NOMO-1 treated with dmso at 0.1 percent for 144 hours (cell line): Measurements from ENCODE around the gene TBCEL.

ENCODE experiments used
- DNase-seq: peaks from one replicate; lab custom pipeline; 2025; ENCODE audit not compliant: unreplicated experiment; lab: John Stamatoyannopoulos, UW

TBCEL gene

DNA sequence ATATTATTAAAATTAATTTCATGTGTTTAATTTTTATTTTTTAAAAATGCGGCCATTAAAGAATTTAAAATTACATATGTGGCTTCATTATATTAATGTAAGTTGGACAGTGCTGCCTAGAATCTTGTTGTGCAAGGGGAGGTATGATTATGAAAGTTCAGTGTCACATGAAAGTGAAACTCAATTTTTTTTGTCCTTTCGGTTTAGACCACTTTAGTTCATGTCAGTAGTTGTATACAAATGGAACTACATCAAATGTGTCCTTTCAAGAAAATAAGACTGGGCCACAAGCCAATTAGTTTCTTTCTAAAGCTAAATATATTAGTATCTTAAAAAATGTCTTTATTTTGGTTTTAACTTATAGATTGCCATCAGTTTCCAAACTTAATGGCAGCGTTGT is 35.7 kb downstream of the TBCEL start:
- peak; percentile 67 for DNase-seq

DNA sequence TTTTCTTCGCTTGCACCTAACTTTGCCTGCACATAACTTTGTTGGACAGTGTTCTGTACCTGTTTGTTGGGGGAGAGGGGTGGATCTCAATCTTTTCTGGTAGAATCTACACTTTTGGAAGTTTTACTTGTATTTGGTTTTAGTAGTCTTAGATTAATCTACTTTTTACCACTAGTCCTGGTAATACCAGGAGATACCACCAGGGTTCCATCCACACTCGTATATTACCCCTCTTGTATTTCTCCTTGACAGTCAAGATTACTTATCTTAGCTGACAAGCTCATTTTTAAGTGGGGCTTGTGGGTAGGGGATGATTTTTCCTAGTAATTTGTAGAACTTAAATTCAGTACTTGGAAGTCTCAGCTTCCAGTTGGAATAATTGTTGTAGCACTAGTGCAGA is 39.8 kb downstream of the TBCEL start:
- no peak for DNase-seq

DNA sequence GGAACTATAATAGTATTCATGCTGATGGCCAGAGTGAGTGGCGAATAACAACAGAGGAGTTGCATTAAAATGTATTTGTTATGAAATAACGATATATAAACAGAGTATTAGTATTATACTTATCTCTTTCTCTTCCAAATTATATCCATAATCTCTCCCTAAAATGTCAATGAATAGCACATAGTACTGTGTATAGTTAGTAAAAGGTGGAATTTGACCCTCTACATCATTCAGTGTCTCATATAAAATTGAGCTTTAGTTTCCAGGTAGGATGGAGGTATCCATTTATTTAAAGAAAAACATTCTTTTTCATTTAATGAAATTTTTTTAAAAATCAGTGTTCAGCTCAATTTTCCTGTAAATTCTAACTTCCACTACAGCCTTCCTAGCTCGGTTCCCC is 42.7 kb downstream of the TBCEL start:
- DNase-seq, result no peak

DNA sequence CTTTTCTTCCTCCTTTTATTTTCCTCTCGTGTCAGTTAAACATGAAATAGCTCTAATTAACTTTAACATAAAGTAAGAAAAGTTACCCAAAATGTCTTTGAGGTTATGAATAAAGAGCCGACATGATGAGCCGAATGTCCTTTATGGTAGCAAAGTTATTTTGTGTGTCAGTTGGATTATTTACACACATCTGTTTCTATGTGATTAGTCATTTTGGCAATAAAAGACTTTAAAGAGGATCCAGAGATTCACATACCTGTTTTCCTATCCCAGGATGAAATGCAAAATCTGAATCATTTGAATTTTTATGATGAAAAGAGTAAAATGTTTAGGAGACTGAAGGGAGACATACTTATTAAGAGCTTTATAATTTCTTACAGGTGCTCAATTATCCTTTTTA is 43.1 kb downstream of the TBCEL start:
- DNase-seq, result no peak

DNA sequence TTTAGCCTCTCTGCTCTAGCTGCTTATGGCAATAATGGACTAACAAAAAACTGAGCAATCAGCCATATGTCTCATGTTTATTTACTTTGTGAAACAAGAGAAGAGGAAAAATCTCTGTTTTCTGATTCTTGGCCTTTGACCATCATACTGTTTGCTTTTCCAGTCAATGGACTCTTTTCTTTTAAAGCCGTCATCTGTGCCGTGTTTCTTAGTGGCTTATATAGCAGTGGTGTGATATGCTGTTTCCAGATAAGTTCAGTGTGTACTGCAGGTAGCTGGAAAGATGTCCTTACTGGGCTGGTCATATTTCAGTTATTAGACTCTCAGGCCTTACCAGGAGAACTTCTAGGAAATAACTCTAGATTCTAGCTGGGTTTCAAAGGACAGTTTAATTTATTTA is 43.6 kb downstream of the TBCEL start:
- no peak for DNase-seq

DNA sequence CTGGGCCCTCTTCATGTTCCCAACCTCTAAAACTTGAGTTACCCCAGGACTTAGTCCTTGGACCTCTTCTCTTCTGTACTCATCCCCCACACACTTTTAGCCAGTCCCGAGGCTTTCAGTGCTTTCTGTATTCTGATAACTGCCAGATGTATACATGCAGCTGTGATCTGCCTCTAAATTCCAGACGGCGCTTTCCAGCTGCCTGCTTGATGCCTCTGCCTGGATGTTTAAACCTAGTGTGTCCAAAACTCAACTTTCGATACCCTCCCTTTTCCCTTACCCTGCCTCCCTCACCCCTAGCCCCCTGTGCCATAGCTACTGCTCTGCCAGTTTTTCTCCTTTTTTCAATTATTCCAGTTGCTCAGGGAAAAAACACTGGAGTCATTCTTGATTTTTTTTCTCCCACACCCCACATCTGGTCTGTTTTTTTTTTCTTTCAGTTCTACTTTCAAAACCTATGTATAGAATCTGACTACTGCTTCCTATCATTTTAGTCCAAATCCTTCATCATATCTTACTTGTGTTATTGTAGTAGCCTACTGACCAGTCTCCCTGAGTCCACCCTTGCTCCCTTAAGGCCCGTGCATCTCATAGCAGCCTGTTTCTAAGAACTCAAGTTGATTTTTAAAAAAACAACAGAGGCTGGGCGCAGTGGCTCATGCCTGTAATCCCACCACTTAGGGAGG is 44.2 kb downstream of the TBCEL start:
- DNase-seq, result no peak

DNA sequence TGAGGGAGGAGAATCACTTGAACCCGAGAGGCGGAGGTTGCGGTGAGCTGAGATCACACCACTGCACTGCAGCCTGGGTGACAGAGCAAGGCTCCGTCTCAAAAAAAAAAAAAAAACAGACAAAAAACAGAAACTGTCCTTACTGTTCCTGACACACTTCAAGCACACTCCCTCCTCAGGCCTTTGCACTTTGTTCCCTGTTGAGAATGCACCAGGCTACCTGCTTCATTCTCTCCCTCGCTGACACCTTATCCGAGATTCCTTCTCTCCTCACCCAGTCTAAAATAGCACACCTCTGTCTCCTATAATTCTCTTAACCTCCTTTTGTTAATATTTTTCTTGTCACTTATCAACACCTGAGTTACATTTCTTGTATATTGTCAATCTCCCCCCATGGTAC is 44.9 kb downstream of the TBCEL start:
- DNase-seq, result no peak

DNA sequence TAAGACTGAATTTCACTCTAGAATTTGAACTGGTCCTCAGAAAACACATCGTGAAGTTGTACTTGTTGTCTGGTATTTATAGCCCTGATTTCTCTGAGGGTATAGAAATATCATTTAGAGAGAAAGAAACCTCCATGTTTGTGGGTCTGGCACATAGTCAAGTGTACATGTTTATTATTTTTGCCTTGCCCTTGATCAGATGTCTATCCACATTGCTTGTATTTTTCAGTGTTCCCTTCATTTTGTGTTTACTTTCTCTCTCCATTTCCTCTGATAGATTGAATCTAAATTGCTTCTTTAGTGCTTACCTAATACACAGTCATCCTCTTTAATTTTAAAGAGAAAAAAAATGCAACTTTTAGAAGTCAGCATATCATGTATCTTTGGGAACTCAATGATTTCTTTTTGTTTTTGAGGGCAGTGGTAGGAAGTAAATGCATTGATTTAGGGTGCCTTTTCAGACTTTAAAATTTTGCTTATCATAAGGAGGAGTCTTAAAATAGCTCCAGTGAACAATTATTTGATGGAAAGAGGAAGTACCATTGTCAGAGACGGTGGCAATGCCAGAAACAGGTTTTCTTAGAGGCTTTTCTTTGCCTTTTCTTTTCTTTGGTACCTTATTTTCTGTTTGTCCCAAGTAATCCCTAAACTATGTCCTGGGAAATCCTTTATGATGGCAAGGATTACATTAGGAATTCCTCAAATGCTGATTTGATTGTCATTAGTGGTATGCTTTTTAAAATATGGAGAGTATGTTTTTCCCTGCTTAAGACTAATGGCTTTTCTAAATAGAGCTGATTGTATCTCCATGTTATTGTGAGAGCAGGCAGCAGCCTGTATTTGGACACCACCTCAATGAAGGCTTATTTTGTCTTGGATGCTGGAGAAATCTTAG is 47.3 kb downstream of the TBCEL start:
- DNase-seq, result peak; percentile 4

DNA sequence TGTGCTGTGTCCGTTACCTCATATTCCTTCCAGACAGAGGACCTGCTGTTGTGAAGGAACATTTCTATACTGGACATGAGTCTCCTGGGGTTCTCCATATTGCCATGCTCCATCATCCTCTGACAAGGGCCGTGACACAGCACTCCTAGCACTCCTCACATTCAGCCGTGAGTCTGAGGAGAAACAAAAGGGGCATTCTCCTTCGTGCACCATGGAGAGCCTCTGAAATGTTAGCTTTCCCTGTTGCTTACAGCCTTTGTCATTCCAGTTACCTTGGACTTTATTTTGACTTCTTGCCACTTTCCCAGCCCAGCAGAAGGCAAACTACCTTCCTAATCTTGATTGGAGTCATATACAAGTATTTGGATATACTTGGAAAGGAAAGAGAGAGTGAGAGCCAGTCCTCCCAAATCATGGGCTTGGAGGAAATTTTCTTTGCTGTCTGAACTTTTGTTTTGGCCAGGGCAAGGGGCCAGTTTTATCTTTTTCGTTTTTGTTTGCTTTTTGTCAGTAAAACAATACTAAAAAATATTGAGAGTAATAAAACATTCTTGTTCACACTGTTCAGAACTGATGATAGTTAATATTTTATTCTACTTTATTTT is 48.0 kb downstream of the TBCEL start:
- no peak for DNase-seq

DNA sequence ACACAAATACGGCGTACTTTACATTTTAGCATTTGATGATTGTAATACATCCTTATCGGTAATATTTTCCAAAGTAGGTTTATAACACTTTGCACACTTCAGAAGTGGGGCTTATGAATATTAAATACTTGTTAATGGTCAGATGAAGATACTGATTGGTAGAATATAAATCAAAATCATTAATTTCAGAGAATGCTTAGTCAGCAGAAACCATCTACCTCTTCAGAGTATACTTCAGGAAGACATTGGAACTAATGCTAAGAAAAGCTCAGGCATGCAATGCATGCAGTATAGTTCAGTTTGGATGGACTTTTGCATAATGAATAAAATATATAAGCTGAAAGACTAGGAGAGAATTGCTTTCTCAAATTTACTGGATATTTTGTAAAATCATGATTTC is 57.4 kb downstream of the TBCEL start:
- no peak for DNase-seq

DNA sequence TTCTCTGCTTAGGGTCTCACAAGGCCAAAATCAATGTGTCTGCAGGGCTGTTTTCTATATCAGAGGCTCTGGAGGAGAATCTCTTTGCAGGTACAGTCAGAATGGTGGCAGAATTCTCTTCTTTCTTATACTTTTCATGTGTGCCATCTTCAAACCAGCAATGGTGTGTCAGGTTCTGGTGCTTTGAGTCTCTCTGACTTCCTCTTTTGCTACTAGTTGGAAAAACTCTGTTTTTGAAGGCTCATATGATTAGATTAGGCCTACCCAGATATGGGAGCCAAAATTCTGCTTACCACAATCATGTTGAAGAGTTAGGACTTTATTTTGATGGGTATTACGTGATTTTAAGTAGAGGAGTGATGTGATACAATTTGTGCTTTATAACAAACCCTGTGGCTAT is 58.3 kb downstream of the TBCEL start:
- no peak for DNase-seq

DNA sequence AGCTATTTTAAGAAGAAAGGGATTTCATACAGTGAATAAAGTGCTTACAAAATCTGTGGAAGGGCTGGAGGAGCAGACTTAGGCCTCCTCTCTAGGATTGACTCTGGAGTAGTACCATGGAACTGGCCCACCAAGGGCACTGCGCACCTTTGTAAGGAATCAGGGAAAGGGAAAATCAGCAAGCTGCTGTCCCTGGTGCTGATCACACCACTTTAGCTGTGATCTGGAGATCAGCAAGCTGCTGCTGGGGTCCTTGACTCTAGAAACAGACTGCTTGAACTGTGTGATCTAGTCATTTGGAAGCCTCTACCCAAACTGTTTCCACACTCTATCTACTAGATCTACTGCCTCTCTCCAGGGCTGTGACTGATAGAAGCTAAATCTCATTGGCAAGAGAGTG is 58.8 kb downstream of the TBCEL start:
- DNase-seq, result no peak

DNA sequence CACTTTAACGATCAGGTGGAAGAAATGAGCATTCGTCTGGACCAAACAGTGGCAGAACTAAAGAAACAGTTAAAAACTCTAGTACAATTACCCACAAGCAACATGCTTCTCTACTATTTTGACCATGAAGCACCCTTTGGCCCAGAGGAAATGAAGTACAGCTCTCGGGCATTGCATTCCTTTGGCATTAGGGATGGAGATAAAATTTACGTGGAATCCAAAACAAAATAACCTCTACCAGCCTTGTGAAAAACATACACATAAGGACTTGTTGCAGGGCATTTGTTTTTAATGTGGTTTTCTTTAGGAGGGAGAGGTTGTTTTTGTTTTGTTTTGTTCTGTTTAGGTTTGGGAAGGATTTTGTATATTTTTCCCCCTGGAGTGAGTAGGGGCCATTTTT is 63.0 kb downstream of the TBCEL start:
- DNase-seq, result no peak

DNA sequence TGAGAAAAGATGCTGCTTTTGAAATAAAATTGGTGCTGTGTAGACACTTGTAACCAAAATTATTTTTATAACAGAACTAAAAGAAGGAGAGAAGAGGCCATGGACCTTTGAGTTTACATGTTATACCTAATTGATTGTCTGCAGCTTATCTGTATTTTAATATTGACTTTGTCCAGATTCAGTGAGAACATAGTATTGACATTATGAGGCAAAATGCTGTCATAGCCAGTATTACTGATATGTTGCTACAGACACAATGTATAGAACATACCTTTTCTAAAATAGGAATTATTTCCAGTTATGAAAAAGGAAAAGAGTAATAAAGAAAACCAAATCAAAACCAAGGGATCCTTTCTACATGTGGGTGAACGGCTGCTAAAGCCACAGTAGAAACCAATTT is 65.7 kb downstream of the TBCEL start:
- no peak for DNase-seq

DNA sequence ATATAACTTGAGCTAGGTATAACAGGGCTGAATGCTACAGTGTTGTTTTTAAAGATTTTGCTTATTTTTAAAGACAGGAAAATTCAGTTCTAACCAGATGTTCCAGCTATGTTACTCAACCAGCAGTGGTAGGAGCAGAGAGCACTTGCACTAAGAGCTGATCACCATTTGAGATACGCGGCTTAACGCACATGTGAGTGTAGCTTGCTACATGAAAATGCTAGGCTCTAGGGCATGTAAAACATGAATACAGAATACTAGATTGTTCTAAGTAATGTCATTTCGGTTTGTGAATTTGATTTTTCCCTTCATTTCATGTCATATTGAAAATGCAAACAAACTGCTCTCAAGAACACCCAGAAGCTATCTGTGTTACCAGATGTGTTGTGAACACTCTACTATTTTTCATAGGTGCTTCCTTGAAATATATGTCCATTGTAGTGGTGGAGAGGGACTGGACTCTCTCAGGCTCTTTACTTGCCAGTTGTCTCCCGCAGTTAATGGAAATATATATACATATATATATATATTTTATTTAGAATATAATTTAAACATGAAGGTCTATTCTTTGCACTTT is 66.3 kb downstream of the TBCEL start:
- no peak for DNase-seq

DNA sequence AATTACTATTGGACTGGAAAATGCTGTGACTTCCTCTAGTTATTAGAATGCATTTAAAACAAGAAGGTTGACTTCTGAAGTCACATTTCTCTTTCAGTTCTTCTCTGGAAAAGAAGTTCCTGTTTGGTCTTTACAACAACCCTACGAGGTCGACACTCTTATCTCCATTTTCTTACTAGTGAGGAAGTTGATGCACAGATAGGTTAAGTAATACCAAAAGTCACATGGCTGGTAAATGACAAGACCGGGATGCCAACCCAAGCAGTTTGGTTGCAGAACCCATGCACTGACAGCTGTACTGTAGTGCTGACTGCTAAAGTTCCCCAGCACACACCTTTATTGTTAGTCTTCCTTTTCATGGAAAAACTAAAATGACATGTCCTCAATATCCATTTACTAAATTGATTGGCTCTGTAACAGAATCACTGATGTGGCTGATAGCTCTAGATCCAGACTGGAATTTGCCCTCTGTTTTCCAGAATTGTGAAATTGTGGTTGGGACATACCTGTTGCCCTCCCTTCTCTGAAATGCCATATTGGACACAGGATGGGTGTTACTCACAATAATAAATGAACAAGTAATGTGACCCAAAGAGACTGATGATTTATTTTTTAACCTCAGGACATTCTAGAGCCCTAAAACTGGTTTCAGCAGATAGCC is 67.7 kb downstream of the TBCEL start:
- peak; percentile 80 for DNase-seq

DNA sequence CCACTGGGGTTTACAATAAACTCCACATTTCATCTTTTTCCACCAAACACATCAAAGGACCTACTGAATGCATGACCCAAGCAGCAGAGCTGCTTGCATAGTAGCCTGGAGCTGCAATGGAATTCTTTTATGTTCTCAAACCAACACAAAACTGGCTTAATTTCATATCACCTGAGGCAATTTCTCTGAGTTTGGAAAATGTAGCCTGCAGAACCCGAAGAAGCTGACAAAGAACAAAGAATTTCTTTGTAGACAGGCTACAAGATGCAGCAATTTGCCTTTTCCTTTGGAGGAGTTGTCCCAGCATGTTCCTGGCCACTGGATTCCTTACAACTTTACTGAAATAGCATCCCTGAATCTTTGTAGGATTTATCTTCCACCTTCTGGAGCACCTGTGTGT is 71.7 kb downstream of the TBCEL start:
- no peak for DNase-seq

DNA sequence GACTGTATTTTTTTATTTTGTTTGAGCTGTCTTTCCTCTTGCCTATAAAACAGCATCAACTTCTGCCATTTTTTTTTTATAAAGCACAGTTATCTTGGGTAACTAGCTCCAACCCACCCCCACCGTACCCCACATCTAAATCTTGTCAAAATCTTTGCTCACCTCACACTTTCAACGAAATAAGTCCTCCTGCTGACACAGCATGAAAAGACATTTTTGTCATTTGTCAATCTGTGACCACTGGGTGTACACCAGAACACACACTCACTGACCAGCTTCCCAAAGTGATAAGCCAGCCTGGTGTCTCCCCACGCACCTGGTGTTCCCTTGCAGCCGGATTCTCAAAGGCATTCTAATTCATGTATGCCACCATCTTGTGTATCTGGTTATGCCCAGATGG is 75.5 kb downstream of the TBCEL start:
- no peak for DNase-seq

DNA sequence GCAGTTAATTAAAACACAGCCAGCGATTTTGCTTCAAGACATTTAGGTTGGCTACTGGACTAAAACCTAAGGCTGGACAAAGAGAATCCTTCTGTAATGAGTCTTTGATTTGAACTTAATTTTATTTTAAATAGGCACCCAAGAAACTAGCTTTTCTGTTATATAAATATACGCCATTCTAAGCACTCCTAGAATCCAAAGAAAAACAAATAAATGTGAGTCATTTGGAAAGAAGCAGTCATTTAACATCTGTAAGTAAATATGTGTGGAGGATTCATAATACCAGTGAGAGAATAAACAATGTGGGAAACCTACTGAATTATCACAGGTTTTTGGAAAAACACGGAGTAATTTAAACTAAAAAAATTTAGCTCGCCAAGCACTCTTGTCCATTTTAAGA is 76.0 kb downstream of the TBCEL start:
- DNase-seq, result no peak

DNA sequence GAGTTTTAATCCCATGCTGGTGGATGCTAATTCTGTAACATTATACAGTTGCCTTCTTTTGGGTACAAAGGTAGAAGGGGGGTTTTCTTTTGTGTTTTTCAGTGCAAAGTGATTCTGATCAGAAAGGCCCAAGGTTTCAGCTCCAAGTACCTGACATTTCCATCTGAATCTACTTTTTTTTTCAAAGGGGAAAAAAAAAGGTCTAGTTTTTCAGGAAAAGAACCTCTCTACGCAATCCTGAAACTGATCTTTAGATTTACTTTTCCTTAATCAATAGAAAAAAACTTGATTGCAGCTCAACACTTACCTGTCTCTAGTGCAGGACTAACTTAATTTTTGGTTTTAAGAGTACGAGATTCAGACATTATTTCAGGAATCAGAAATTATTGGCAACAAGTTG is 77.0 kb downstream of the TBCEL start, which contains the start of gene TECTA:
TECTA (plus strand) TSS at position 301 of the 400 bp plus-strand sequence. CDS start 1,423 bp downstream, outside the sequence.
- no peak for DNase-seq

DNA sequence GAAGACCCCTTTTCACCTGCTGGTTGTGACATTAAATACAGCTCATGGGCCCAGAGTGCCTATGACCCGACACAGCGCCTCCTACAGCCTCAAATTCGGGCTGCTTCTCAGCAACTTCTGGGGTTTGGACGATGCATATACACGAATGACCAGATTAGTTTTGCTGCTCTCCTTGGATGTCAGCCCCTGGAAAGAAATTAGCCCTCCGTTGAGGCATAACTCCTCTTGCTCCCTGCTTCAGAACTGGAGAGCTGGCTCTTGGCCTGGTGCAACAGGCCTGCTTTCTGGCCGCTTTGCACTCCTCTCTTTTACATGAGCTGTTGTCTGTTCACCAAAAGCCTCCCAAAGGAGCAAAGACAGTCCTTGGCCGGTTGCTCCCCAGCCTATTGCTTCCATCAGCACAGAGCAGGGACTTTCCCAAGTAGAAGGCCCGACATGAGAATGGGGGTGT is 80.4 kb downstream of the TBCEL start:
- no peak for DNase-seq
